GM19467 (cell line): ENCODE measurements around the gene SPAG16.
"Not testable (repeated sequence)": the region's sequence is repeated elsewhere in the genome, so short reads cannot be mapped to it uniquely, and the experiment has no call there.

Source experiments
- ATAC-seq: cut with Tn5 transposase; IDR thresholded peaks from one replicate; pipeline ENCODE4 v1.9.1; 2021; ENCODE audit warnings: mild to moderate bottlenecking, moderate library complexity; ENCODE audit not compliant: unreplicated experiment

SPAG16 gene

GRCh38 chr2:214057986-214058385 lies 773.7 kb downstream of the SPAG16 start:
- ATAC-seq, result no peak

GRCh38 chr2:214062279-214062678 lies 778.0 kb downstream of the SPAG16 start:
- not testable (repeated sequence) for ATAC-seq

DNA sequence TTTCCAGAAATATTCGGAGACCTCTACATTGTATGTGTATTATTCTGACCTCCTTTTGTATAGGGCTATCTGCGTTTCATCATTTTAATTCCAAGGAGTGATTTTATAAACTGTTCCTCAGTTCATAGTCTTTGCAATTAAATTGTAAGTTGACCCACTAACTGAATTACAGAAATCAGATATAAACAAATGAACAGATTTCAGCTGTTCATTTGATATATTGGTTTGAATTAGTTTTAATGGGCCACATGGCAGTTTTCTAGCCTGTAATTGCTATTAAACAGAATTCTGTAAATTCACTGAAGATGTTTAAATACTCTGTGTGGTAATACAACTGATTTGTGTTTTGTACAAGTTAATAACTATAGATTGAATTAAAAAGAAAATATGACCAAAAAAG lies 780.2 kb downstream of the SPAG16 start:
- no peak for ATAC-seq

GRCh38 chr2:214066862-214067261 lies 782.6 kb downstream of the SPAG16 start:
- ATAC-seq, result no peak

DNA sequence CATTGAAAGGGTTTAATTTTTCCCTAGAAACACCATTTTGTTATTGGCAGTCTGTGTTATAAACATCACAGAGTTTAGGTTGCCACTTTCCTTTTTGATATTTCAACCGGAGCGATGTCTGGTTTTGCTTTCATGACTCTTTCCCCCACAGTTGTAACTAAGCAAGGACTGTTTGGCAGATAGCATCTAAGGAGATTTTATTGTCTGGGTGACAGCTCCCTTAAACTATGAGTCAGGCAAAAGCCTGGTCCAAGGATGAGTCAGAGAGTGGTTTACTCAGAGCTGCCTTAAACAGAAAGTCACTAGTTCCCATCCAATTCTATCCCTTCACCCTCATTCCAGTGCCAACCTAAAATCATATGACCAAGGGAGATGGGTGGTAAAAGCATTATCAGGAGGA lies 785.0 kb downstream of the SPAG16 start:
- ATAC-seq, result no peak

DNA sequence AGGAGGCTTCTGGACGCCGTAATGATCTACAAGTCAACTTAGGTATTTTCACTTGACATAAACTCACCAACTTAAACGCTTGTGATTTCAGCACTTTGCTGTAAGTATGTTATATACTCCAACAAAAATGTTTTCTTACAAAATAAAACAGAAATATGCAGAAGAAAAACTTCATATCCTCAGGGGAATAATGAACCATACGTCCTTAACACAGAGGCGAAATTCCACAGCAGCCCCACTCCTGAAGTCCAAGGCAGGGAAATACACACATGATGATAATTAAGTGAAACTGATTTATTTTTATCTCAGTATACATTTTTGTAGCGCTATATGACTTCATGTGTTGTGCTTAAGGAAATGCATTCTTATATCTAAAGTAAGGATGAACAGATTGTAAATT lies 791.2 kb downstream of the SPAG16 start:
- ATAC-seq, result no peak

- no peak for ATAC-seq
Observed at GRCh38 chr2:214076527-214076926, 792.3 kb downstream of the SPAG16 start.

- ATAC-seq, result no peak
Observed at GRCh38 chr2:214077727-214078126, 793.5 kb downstream of the SPAG16 start.

- ATAC-seq, result no peak
Observed at GRCh38 chr2:214079032-214079431, 794.8 kb downstream of the SPAG16 start.

DNA sequence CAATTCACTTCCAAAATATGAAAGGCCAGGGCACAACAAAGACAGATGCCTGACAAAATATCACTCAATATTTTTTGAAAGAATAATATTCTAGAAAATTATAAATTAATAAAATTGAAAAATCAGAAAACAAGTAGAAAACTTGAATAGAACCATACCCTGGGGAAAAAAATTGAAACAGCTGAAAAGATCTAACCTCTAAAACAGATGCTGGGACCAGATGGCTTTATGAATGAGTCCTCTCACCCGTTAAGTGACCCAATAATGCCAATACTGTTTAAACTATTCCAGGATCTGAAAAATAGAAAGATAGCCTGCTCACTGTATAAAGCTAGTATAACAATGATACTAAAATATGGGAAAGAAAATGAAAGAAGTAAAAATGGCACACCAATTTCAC lies 804.3 kb downstream of the SPAG16 start:
- ATAC-seq, result no peak

GRCh38 chr2:214096208-214096715 lies 812.0 kb downstream of the SPAG16 start:
- ATAC-seq, result no peak

DNA sequence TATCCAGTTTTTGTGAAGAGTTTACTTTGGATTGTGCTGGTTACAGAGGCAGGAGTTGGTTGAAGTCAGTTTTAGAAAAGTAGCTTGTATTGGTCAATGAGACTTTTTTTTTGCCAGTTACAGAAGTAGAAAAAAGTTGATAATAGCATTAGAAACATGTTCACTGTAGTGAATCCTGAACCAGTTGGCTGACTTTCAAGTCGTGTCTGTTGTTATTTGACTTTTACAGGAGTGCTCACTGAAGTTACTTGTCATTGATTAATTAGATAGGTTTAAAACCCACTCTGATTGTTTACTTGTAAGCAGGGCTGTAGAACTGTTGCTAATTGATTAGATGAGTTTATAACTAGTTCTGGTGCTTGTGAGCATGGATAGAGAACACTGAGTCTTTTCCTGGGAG lies 814.5 kb downstream of the SPAG16 start:
- no peak for ATAC-seq

DNA sequence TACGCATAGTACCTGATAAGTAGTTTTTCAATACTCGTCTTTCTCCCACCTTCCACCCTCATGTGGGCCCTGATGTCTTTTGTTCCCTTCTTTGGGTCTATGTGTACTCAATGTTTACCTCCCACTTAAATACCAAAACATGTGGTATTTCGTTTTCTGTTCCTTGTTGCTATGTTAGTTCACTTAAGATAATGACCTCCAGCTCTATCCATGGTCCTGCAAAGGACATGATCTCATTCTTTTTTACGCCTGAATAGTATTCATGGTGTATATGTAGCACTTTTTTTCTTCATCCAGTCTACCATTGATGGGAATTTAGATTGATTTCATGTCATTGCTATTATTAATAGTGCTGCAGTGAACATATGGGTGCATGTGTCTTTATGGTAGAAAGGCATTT lies 816.2 kb downstream of the SPAG16 start:
- ATAC-seq, result no peak

DNA sequence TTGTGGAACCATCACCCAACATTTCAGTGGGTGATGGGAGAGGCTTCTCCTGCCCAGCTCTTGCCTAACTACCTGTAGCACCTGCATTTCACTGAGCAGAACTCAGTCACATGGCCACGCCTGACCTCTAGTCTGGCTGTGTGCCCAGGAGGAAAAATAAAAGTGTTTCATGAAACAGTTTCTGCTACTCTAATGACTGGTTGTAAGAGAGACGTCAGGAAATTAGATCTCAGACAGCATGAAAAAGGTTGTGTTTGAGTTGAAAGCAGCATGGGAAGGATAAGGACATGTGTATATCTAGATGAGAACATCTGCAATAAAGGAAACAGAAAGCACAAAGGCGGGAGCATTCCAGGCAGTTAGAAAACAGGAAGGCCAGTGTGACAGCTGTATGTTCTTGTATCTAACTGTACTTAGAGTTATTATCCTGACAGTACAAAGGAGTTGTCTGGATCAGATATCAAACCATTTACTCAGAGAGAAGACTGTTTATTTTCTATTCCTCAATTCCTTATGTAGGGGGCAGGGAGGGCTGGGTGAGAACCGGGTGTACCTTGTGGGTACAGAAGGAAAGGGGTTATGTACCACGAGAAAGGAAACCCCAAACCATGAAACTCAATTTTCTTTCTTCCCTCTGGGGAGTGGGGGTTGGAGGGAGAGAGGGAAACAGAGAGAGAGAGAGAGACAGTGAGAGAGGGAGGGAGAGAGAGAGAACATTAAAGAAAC lies 819.2 kb downstream of the SPAG16 start:
- no peak for ATAC-seq

- no peak for ATAC-seq
Observed at GRCh38 chr2:214104219-214104618, 820.0 kb downstream of the SPAG16 start.

GRCh38 chr2:214104967-214105366 lies 820.7 kb downstream of the SPAG16 start:
- no peak for ATAC-seq

DNA sequence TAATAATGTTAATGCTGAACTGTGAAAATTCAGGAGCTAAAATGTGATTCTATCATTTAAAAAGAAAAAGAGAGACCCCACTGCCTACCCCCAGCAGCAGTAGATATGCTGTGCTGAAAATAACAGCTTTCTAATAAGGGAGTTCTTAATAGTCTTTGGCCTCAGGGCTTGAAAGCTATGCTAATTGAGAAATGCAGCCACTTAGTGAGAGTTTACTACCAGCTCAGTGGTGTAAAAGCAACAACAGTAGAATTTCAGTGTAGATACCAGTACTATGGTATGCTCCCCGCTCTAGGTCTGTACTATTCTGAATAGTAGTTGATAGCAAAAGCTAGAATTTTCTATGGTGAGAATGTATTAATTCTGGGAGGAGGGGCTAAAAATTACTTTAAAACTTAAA lies 823.5 kb downstream of the SPAG16 start:
- ATAC-seq, result no peak

GRCh38 chr2:214108598-214108997 lies 824.3 kb downstream of the SPAG16 start:
- ATAC-seq, result no peak

DNA sequence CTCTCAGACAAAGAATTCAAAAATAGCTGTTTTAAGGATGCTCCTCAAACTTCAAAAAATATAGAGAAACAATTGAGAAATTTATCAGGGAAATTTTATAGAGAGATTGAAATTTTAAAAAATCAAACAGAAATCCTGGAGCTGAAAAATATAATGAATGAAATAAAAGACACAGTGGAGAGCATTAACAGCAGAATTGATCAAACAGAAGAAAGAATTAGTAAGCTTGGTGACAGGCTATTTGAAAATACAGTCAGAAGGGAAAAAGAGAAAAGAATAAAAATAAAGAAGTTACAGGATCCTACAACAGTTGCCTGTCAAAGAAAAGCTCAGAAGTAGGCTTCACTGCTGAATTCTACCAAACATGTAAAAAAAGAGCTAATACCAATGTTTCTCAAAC lies 832.8 kb downstream of the SPAG16 start:
- no peak for ATAC-seq

- ATAC-seq, result no peak
Observed at GRCh38 chr2:214126135-214126534, 841.9 kb downstream of the SPAG16 start.

- no peak for ATAC-seq
Observed at GRCh38 chr2:214127170-214127569, 842.9 kb downstream of the SPAG16 start.

DNA sequence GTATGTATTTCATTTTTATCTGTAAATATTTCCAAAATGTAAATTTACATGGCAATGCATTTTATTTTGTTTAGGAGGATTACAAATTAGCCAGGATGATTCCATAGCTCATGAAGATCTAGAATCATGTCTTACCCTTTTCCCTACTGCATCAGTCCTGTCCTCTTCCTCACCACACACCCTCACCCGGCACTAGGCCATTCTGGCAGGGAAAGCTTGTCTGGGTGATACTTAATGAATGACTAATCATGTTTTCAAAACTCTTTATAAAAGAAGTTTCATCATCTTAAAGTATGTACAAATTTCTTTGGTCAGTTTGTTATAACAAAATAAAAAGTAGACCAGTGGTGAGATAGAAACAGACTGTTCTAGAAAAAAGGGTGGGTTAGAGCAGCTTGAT lies 843.3 kb downstream of the SPAG16 start:
- ATAC-seq, result no peak

DNA sequence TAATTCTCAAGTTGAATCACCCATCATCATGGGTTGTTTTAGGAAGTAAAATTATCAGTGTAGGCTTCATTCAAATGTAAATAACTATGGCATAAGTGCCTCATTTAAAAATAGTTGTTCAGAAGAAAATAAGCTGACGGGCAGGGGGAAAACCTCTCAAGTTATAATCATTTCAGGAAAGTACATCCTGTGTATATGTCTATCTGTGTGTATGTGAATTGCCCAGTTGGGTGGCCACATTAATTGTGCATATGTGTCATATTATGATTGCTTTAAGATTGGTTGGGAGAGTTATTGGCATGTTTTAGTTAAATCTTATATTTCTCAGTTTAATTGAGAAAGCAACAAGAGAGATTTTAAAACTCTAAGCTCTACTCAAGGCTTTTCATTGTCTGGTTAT lies 843.8 kb downstream of the SPAG16 start:
- ATAC-seq, result no peak
